ENCODE measurements around the gene KCNQ1. TPM values are rescaled to one million over a fixed set of nuclear protein-coding genes. Genes with fewer than 3 reads are reported as not detected.

Gene KCNQ1
- total RNA-seq, 1 donor from 2014 or later: 6.4 TPM

DNA sequence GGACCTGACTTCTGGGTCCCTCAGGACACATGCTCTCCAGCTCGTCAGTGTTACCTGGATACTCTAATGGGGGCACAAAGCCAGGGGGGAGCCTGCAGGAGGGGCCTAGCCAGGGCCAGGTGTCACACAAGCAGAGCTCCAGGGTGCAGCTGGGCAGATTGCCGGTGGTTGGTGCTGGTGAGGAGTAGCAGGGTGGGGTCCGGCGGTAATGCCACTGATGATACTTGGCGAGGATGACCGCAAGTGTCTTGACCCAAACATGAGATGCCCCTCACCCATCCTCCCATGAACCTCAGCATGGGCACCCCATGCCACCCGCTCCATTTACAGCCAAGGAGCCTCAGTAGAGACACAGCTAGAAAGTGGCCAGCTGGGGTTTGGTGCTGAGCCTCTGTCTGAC lies 270.1 kb downstream of the KCNQ1 start:
- H3K4me3 Mint-ChIP-seq: no peak overlapping the region
- H3K4me1 Mint-ChIP-seq: no peaks in the 10 kb centered on the region
- H3K27me3 Mint-ChIP-seq: no peaks in the 10 kb centered on the region
- H3K9me3 Mint-ChIP-seq: no peaks in the 10 kb centered on the region
- no peaks in the 10 kb centered on the region for H3K36me3 Mint-ChIP-seq (ENCODE audit: low read depth)
- H3K27ac Mint-ChIP-seq: no peak overlapping the region
- DNase-seq: no peak
- intact Hi-C loops (cut with micrococcal nuclease): no loop called here

DNA sequence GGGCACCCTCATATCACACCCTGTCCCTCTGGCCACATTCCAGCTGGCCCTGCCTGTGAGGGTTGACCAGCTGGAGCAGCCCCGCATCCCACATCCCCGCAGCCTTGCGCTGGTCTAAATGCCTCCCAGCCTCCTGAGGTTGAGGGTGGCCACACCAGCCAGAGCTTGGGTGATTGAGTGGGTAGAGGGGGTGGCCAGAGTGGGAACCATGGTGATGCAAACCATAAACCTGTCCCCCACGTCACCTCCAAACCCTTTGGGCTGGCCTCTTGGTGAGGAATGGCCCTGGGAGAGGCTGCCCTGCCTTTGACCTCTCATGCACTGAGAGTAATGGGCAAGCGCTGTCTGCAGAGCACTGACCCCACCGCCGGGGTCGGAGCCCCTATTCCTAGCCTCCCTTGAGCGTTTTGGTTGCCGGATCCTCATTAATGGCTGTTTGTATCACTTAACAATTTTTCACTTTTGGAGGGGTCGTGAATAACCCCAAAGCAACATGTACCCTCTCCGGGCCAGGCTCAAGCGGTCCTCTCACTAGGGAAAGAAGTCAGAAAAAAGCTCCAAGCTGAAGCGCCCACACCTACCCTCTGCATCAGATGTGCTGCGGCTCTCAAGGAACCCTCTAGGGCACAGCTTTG lies 271.0 kb downstream of the KCNQ1 start:
- Mint-ChIP-seq H3K4me1 (no peaks in the 10 kb centered on the region), H3K27me3 (no peaks in the 10 kb centered on the region), H3K9me3 (no peaks in the 10 kb centered on the region), H3K36me3 (ENCODE audit: low read depth) (no peaks in the 10 kb centered on the region), H3K27ac (no peak overlapping the region), H3K4me3 (no peak overlapping the region)
- no peak for DNase-seq
- intact Hi-C loops (cut with micrococcal nuclease): no loop called here

GRCh38 chr11:2716376-2717095 lies 271.7 kb downstream of the KCNQ1 start:
- DNase-seq: no peak
- intact Hi-C loops (cut with micrococcal nuclease): no loop called here
- Mint-ChIP-seq H3K27me3 (no peaks in the 10 kb centered on the region), H3K9me3 (no peaks in the 10 kb centered on the region), H3K4me1 (no peaks in the 10 kb centered on the region), H3K27ac (no peak overlapping the region), H3K36me3 (ENCODE audit: low read depth) (no peaks in the 10 kb centered on the region), H3K4me3 (no peak overlapping the region)

DNA sequence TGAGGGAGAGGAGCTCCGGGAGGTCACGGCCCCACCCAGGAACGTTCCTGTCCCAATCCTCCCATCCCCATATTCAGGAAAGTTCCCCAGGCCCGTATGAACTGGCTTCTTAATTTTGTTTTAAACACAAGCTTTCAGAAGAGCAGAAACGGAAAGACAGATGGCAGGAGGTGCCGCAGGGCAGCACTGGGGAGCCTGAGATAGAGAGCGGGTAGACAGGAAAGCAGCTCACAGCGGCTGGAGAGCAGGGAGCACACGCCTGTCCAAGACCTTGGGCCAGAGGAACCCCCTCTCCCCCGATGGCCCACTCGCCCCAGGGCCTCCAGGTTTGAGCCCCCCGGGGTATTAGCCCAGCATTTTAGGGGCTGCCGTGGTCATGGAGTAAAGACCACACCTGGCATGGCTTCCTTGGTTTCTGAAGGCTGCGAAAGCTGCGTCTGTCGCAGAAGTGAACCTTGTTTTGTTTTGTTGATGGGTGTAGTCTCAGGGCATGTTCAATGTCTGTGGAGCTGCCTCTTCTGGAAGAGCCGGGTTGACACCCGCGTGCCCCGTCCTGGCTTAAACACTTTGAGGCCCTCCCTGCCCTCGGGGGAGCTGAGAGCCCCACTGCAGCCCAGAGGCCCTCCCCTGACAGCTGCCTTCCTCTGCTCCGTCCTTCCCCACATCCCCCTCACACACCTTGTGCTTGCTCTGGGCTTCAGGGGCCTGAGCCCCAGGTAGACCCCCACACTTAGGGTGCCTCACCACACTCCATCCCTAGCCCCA lies 272.9 kb downstream of the KCNQ1 start:
- Mint-ChIP-seq H3K4me3 (no peak overlapping the region), H3K27me3 (no peaks in the 10 kb centered on the region), H3K27ac (no peak overlapping the region), H3K9me3 (no peaks in the 10 kb centered on the region), H3K4me1 (no peaks in the 10 kb centered on the region), H3K36me3 (ENCODE audit: low read depth) (no peaks in the 10 kb centered on the region)
- intact Hi-C loops (cut with micrococcal nuclease): no loop called here
- no peak for DNase-seq

DNA sequence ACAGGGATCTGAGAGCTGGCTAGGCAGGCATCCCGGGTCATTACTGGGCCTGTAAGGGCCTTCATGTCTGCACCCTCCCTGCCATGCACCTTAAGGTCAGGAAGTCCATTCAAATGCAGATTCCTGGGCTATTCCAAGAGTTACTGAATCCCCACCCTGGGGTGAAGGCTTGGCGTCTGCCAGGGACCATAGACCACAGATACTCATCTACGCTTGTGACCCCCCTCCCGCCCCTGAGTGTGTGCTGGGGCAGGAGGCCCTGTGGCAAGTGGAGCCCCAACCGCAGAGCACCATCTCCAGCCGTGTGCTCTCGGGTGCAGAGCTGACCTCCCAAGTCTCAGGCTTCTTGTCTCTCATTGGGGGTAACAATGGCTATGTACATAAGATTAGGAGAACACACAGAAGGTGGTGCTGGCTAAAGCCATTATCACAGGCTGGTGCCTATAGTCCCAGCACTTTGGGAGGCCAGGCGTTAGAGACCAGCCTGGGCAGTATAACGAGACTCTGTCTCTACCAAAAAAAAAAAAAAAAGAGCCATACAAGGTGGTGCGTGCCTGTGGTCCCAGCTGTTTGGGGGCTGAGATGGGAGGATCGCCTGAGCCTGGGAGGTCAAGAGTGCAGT lies 274.1 kb downstream of the KCNQ1 start:
- H3K9me3 Mint-ChIP-seq: no peaks in the 10 kb centered on the region
- no peaks in the 10 kb centered on the region for H3K27me3 Mint-ChIP-seq
- intact Hi-C loops (cut with micrococcal nuclease): no loop called here
- no peak for DNase-seq
- H3K36me3 Mint-ChIP-seq (ENCODE audit: low read depth): no peaks in the 10 kb centered on the region
- no peaks in the 10 kb centered on the region for H3K4me1 Mint-ChIP-seq
- H3K27ac Mint-ChIP-seq: no peak overlapping the region
- H3K4me3 Mint-ChIP-seq: no peak overlapping the region

DNA sequence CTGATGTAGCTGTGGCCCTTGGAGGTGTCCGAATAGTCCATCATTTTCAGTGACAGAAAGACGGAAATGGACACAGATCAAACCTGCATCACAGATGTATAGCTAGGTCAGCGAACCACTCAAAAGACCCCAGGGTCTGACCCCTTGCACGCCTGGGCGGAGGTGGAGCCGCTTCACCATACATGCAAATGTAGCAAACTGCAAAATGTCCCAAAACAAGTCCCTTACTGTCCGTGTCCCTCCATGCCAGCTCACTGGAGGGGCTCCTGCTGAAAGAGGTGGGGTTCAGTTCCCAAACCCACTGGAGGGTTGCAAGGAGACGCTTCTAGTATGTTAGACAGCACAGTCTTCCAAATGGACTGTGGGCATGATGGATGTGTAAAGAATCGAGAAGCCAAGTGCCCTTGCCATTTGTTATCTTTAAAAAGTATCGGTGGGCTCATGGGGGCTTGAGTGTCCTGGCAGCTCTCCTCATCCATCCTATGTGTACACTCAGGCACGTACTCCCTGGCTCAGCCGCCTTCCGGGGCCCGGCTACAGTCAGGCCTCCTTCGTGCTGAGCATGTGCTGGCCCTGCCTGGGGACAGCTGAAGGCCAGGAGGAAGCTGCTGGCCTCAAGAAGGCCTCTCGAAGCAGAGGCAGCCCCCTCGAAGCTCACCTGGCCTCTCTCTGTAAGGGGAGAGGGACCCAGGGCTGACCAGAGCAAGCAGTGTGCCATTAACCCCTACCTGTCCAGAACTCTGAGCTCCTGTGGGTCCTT lies 275.2 kb downstream of the KCNQ1 start:
- intact Hi-C loops (cut with micrococcal nuclease): no loop called here
- H3K27ac Mint-ChIP-seq: no peak overlapping the region
- no peaks in the 10 kb centered on the region for H3K27me3 Mint-ChIP-seq

DNA sequence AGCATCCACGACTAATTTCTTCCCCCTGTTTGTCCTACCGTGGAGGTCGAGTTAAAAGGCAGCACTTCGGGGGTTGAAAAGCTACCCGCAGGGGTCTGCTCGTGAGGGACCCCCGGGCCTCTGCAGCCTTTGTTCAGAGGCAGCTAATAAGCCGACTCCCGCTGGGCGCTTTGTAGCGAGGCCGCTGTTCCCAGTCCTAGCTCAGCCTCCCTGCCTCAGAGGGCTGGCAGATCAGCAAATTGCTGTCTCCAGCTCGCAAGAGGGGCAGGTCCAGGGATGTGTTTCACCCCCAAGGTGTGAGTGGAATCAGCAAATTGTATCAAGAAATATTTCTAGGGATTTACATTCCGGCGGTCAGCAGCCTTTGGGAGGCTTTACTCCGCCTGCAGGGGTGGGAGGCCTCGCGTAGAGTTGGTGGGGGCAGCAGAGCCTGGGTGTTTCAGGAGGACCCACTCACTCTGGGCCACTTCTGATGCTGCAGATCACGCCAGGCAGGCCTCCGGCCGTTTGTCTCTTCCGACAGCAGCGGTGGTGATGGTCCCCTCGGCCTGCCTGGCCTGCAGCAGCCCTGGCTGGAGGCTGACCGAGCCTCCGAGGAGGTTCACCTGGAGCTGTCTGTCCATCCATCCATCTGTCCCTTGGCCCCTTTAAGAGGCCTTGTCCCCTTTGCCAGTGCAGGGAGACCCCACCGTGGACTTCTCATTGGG lies 276.6 kb downstream of the KCNQ1 start:
- Mint-ChIP-seq H3K9me3 (no peaks in the 10 kb centered on the region), H3K36me3 (ENCODE audit: low read depth) (no peaks in the 10 kb centered on the region)
- DNase-seq: no peak

More for the DNA sequence above, 275.2 kb downstream of the KCNQ1 start:
- H3K36me3 Mint-ChIP-seq (ENCODE audit: low read depth): no peaks in the 10 kb centered on the region
- H3K4me3 Mint-ChIP-seq: no peak overlapping the region
- no peak for DNase-seq
- H3K9me3 Mint-ChIP-seq: no peaks in the 10 kb centered on the region
- no peaks in the 10 kb centered on the region for H3K4me1 Mint-ChIP-seq

GRCh38 chr11:2722955-2723354 lies 278.1 kb downstream of the KCNQ1 start:
- H3K9me3 Mint-ChIP-seq: no peaks in the 10 kb centered on the region
- DNase-seq: no peak
- no peaks in the 10 kb centered on the region for H3K27me3 Mint-ChIP-seq
- no peaks in the 10 kb centered on the region for H3K36me3 Mint-ChIP-seq (ENCODE audit: low read depth)
- H3K4me3 Mint-ChIP-seq: no peak overlapping the region
- H3K4me1 Mint-ChIP-seq: no peaks in the 10 kb centered on the region
- intact Hi-C loops (cut with micrococcal nuclease): no loop called here
- no peak overlapping the region for H3K27ac Mint-ChIP-seq

More for the DNA sequence above, 276.6 kb downstream of the KCNQ1 start:
- intact Hi-C loops (cut with micrococcal nuclease): no loop called here
- H3K4me1 Mint-ChIP-seq: no peaks in the 10 kb centered on the region
- no peak overlapping the region for H3K27ac Mint-ChIP-seq
- H3K27me3 Mint-ChIP-seq: no peaks in the 10 kb centered on the region
- no peak overlapping the region for H3K4me3 Mint-ChIP-seq

GRCh38 chr11:2724104-2724503 lies 279.3 kb downstream of the KCNQ1 start:
- Mint-ChIP-seq H3K27me3 (no peaks in the 10 kb centered on the region), H3K4me1 (no peaks in the 10 kb centered on the region), H3K27ac (no peak overlapping the region), H3K4me3 (no peak overlapping the region), H3K36me3 (ENCODE audit: low read depth) (no peaks in the 10 kb centered on the region), H3K9me3 (no peaks in the 10 kb centered on the region)
- intact Hi-C loops (cut with micrococcal nuclease): no loop called here
- DNase-seq: no peak

- DNase-seq: no peak
- no peak overlapping the region for H3K27ac Mint-ChIP-seq
- H3K27me3 Mint-ChIP-seq: no peaks in the 10 kb centered on the region
- H3K4me1 Mint-ChIP-seq: no peaks in the 10 kb centered on the region
- H3K36me3 Mint-ChIP-seq (ENCODE audit: low read depth): no peaks in the 10 kb centered on the region
- H3K4me3 Mint-ChIP-seq: no peak overlapping the region
- no peaks in the 10 kb centered on the region for H3K9me3 Mint-ChIP-seq
- intact Hi-C loops (cut with micrococcal nuclease): no loop called here
Measured at GRCh38 chr11:2724653-2725367, 280.0 kb downstream of the KCNQ1 start.

GRCh38 chr11:2725368-2726300 lies 280.8 kb downstream of the KCNQ1 start:
- H3K27me3 Mint-ChIP-seq: no peaks in the 10 kb centered on the region
- H3K9me3 Mint-ChIP-seq: no peaks in the 10 kb centered on the region
- H3K27ac Mint-ChIP-seq: no peak overlapping the region

DNA sequence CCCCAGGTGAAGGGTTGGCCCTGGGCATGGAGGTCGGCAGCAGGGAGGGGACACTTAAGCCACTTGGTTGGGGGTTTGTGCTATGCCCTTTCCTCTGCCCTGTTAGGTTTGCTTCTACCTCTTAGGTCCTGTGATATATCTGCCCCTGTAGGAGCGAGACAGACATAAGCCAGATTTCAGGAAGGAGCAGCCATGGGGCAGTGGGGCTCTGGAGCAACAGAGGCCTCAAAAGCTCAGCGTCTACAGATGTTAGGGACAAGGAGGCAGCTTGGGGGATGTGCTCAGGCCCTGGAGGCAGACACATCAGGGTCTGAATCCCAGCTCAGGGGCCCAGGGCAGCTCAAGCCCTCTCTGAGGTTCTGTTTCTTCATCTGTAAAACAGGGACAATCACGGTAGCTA lies 282.2 kb downstream of the KCNQ1 start:
- Mint-ChIP-seq H3K27ac (no peak overlapping the region), H3K4me3 (no peak overlapping the region), H3K4me1 (no peaks in the 10 kb centered on the region), H3K9me3 (no peaks in the 10 kb centered on the region), H3K36me3 (ENCODE audit: low read depth) (no peaks in the 10 kb centered on the region), H3K27me3 (no peaks in the 10 kb centered on the region)
- DNase-seq: no peak
- intact Hi-C loops (cut with micrococcal nuclease): no loop called here

More at GRCh38 chr11:2725368-2726300, 280.8 kb downstream of the KCNQ1 start:
- H3K4me1 Mint-ChIP-seq: no peaks in the 10 kb centered on the region
- no peak for DNase-seq
- H3K36me3 Mint-ChIP-seq (ENCODE audit: low read depth): no peaks in the 10 kb centered on the region
- H3K4me3 Mint-ChIP-seq: no peak overlapping the region
- intact Hi-C loops (cut with micrococcal nuclease): no loop called here
